Erythroblast (primary cell): Measurements from ENCODE around the gene ATG14.

Experiments
- GATA1 ChIP-seq: IDR thresholded peaks from 2 replicates; pipeline ENCODE4 v1.6.1; 2011; ENCODE audit warnings: low read depth, mild to moderate bottlenecking, control low read depth, low read length, moderate library complexity
- POLR2A ChIP-seq: IDR thresholded peaks from 2 replicates; pipeline ENCODE4 v1.6.1; 2011; ENCODE audit warnings: mild to moderate bottlenecking, low read length

DNA sequence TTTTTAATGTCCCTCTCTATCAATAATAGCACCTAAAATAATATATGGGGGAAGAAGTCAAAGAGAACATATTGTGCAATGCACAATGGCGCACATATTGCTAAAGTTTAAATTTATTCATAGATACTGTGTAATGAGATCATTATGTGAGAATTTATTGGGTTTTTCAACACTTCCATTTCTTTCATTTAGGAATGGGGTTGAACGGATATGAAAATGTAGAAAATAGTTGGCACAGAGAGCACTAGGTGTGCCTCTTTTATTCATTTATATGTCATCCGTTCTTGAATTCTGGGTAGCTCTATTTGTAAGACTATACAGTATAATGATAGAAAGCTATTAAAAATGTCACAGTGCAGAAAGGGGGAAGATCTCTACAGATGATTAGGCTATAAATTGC, 63.9 kb downstream of the ATG14 start:
- TF ChIP-seq POLR2A (no peak), GATA1 (no peak)
